WTC11 (cell line): ENCODE results near the gene LRP1.

Experiments
- CREB1 ChIP-seq: sonication (generic); formaldehyde crosslinking; IDR thresholded peaks from 2 replicates; pipeline ENCODE4 v1.8.0; 2023; ENCODE audit warnings: mild to moderate bottlenecking, missing genetic modification reagents
- CTCF ChIP-seq: fragments of 200-600 bp; IDR thresholded peaks from 2 replicates; pipeline ENCODE4 v1.8.0; 2022; ENCODE audit warnings: antibody characterized with exemption
- FOXP4 ChIP-seq: sonication (generic); formaldehyde crosslinking; IDR thresholded peaks from 2 replicates; pipeline ENCODE4 v1.8.0; 2022; ENCODE audit warnings: mild to moderate bottlenecking, missing genetic modification reagents
- HMGXB4 ChIP-seq: sonication (generic); formaldehyde crosslinking; IDR thresholded peaks from 2 replicates; pipeline ENCODE4 v1.8.1; 2023; ENCODE audit warnings: mild to moderate bottlenecking, moderate library complexity, missing genetic modification reagents
- ZNF263 ChIP-seq: sonication (generic); formaldehyde crosslinking; IDR thresholded peaks from 2 replicates; pipeline ENCODE4 v1.8.1; 2022; ENCODE audit warnings: low read depth, mild to moderate bottlenecking, moderate library complexity, missing genetic modification reagents

GRCh38 chr12:57185906-57186508 lies 57.7 kb downstream of the LRP1 start:
- no peak for TF ChIP-seq FOXP4 (CRISPR knock-in tag)
- TF ChIP-seq HMGXB4 (CRISPR knock-in tag): no peak
- no peak for TF ChIP-seq CTCF
- TF ChIP-seq ZNF263: no peak
- TF ChIP-seq CREB1 (CRISPR knock-in tag): no peak
